Measurements from ENCODE around the gene PLEKHH1. TPM values are rescaled to one million over a fixed set of nuclear protein-coding genes. Genes with fewer than 3 reads are reported as not detected.

Gene PLEKHH1
- total RNA-seq, 6 donors from 2014 or later: 0.46 to 25.1 (median 4.4) TPM

- Histone ChIP-seq H3K27ac (no peak overlapping the region), H3K4me1 (no peaks in the 10 kb centered on the region), H3K4me3 (no peak overlapping the region), H3K36me3 (no peaks in the 10 kb centered on the region), H3K9me3 (no peaks in the 10 kb centered on the region), H3K27me3 (no peaks in the 10 kb centered on the region)
- DNase-seq (no peak), ATAC-seq (ENCODE audit: low FRiP score in 2 of 2) (peak in 1 of 2 donors; percentile 61)
- 55 to 83% methylated on average over 1 of the region's 1 CpG for WGBS, 2 donors
- no peak for TF ChIP-seq EP300 (IDR thresholded peaks at IDR 0.05)
- TF ChIP-seq POLR2AphosphoS5 (IDR thresholded peaks at IDR 0.05): no peak
- TF ChIP-seq POLR2A (IDR thresholded peaks at IDR 0.05): no peak
- TF ChIP-seq CTCF (IDR thresholded peaks at IDR 0.05): no peak
Observed at GRCh38 chr14:67505254-67505653, 27.8 kb upstream of the PLEKHH1 start.

GRCh38 chr14:67508956-67509355 is 24.1 kb upstream of the PLEKHH1 start:
- ATAC-seq (ENCODE audit: low FRiP score in 2 of 2) (no peak), DNase-seq (no peak)
- Histone ChIP-seq H3K4me3 (no peak overlapping the region), H3K4me1 (peaks cover 1 to 3% (median 2%) of the 10 kb centered on the region in 4 donors), H3K27me3 (no peaks in the 10 kb centered on the region), H3K36me3 (no peaks in the 10 kb centered on the region), H3K9me3 (no peaks in the 10 kb centered on the region), H3K27ac (no peak overlapping the region)
- no peak for TF ChIP-seq CTCF (IDR thresholded peaks at IDR 0.05)
- no peak for TF ChIP-seq EP300 (IDR thresholded peaks at IDR 0.05)
- TF ChIP-seq POLR2A (IDR thresholded peaks at IDR 0.05): no peak
- no peak for TF ChIP-seq POLR2AphosphoS5 (IDR thresholded peaks at IDR 0.05)
- 52 to 65% methylated on average over 3 of the region's 3 CpGs for WGBS, 2 donors

GRCh38 chr14:67510121-67510520 is 23.0 kb upstream of the PLEKHH1 start:
- Histone ChIP-seq H3K4me1 (peaks cover 8 to 10% (median 8%) of the 10 kb centered on the region in 4 donors), H3K27me3 (no peaks in the 10 kb centered on the region), H3K27ac (no peak overlapping the region), H3K4me3 (no peak overlapping the region), H3K9me3 (no peaks in the 10 kb centered on the region), H3K36me3 (no peaks in the 10 kb centered on the region)
- DNase-seq (no peak), ATAC-seq (ENCODE audit: low FRiP score in 2 of 2) (no peak)
- TF ChIP-seq POLR2A (IDR thresholded peaks at IDR 0.05) (no peak), EP300 (IDR thresholded peaks at IDR 0.05) (no peak), CTCF (IDR thresholded peaks at IDR 0.05) (no peak), POLR2AphosphoS5 (IDR thresholded peaks at IDR 0.05) (no peak)
- WGBS, 2 donors: 55 to 60% methylated on average over 2 of the region's 2 CpGs

GRCh38 chr14:67510836-67511235 is 22.3 kb upstream of the PLEKHH1 start:
- TF ChIP-seq EP300 (IDR thresholded peaks at IDR 0.05): no peak
- no peak for TF ChIP-seq POLR2AphosphoS5 (IDR thresholded peaks at IDR 0.05)
- no peak for TF ChIP-seq POLR2A (IDR thresholded peaks at IDR 0.05)
- TF ChIP-seq CTCF (IDR thresholded peaks at IDR 0.05): no peak
- Histone ChIP-seq H3K9me3 (no peaks in the 10 kb centered on the region), H3K27ac (no peak overlapping the region), H3K4me3 (no peak overlapping the region), H3K27me3 (no peaks in the 10 kb centered on the region), H3K36me3 (no peaks in the 10 kb centered on the region), H3K4me1 (peaks cover 10 to 15% (median 14%) of the 10 kb centered on the region in 4 donors)
- DNase-seq (no peak), ATAC-seq (ENCODE audit: low FRiP score in 2 of 2) (no peak)
- WGBS, 2 donors: 73 to 79% methylated on average over 3 of the region's 3 CpGs
